ENCODE results near the gene IGSF9B.

DNA sequence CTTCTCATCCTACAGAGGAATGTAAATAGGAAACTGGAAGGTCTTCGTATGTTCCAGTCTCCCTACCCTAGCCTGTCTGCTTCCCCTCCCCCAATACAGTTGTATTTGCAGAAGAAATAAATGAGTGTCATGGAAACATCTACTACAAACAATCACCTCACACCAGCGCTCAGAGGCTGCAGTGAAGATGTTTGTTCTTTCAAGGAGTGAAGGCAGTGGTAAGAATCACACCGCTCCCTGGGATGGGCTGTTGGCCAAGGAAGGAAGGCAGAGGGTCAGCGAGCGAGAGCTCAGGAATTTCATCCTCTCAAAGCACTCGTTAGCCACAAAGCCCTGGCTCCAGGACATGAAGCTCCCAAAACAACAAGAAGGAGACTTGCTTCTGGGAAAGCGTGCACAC lies 1.1 kb upstream of the IGSF9B start:
- TF ChIP-seq, protein P1, sequence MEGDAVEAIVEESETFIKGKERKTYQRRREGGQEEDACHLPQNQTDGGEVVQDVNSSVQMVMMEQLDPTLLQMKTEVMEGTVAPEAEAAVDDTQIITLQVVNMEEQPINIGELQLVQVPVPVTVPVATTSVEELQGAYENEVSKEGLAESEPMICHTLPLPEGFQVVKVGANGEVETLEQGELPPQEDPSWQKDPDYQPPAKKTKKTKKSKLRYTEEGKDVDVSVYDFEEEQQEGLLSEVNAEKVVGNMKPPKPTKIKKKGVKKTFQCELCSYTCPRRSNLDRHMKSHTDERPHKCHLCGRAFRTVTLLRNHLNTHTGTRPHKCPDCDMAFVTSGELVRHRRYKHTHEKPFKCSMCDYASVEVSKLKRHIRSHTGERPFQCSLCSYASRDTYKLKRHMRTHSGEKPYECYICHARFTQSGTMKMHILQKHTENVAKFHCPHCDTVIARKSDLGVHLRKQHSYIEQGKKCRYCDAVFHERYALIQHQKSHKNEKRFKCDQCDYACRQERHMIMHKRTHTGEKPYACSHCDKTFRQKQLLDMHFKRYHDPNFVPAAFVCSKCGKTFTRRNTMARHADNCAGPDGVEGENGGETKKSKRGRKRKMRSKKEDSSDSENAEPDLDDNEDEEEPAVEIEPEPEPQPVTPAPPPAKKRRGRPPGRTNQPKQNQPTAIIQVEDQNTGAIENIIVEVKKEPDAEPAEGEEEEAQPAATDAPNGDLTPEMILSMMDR (IDR thresholded peaks at IDR 0.05) = no peak
- no peak for TF ChIP-seq POLR2A (IDR thresholded peaks at IDR 0.05)

Measured in body of pancreas (tissue), 4 donors.